ENCODE measurements around the gene FARP1. TPM values are rescaled to one million over a fixed set of nuclear protein-coding genes. Genes with fewer than 3 reads are reported as not detected.

The FARP1 gene
- total RNA-seq, 1 donor from 2014 or later, result 36.5 TPM

- no peak overlapping the region for H3K27ac ChIP-seq (ENCODE audit: low read depth, low read length)
- no peaks in the 10 kb centered on the region for H3K27me3 ChIP-seq (ENCODE audit: control insufficient read depth in 3 of 3, insufficient read depth in 3 of 3, low read length in 3 of 3)
- H3K4me3 ChIP-seq (ENCODE audit: low read length in 3 of 3), result no peak overlapping the region
- H3K9ac ChIP-seq (ENCODE audit: low read depth in 1 of 3, low read length in 3 of 3), result no peak overlapping the region
- H3K4me1 ChIP-seq (ENCODE audit: control insufficient read depth in 3 of 3, insufficient read depth in 3 of 3, low read length in 3 of 3), result peaks cover 7 to 11% (median 9%) of the 10 kb centered on the region in 3 donors
- no peaks in the 10 kb centered on the region for H3K9me3 ChIP-seq (ENCODE audit: control insufficient read depth in 3 of 3, low read length in 3 of 3)
- H3K36me3 ChIP-seq (ENCODE audit: control insufficient read depth in 3 of 3, insufficient read depth in 3 of 3, low read length in 3 of 3), result peaks cover 7 to 10% (median 9%) of the 10 kb centered on the region in 3 donors
Observed at GRCh38 chr13:98444381-98444780, 301.5 kb downstream of the FARP1 start.

GRCh38 chr13:98445340-98446233 lies 302.7 kb downstream of the FARP1 start:
- Histone ChIP-seq H3K9ac (ENCODE audit: low read depth in 1 of 3, low read length in 3 of 3) (peak overlapping the region; percentile 14 to 20 (median 17)), H3K4me1 (ENCODE audit: control insufficient read depth in 3 of 3, insufficient read depth in 3 of 3, low read length in 3 of 3) (peaks cover 14 to 20% (median 15%) of the 10 kb centered on the region in 3 donors), H3K36me3 (ENCODE audit: control insufficient read depth in 3 of 3, insufficient read depth in 3 of 3, low read length in 3 of 3) (peaks cover 7 to 10% (median 10%) of the 10 kb centered on the region in 3 donors), H3K27ac (ENCODE audit: low read depth, low read length) (no peak overlapping the region), H3K27me3 (ENCODE audit: control insufficient read depth in 3 of 3, insufficient read depth in 3 of 3, low read length in 3 of 3) (no peaks in the 10 kb centered on the region), H3K4me3 (ENCODE audit: low read length in 3 of 3) (peak overlapping the region in 1 of 3 donors; percentile 35), H3K9me3 (ENCODE audit: control insufficient read depth in 3 of 3, low read length in 3 of 3) (no peaks in the 10 kb centered on the region)

DNA sequence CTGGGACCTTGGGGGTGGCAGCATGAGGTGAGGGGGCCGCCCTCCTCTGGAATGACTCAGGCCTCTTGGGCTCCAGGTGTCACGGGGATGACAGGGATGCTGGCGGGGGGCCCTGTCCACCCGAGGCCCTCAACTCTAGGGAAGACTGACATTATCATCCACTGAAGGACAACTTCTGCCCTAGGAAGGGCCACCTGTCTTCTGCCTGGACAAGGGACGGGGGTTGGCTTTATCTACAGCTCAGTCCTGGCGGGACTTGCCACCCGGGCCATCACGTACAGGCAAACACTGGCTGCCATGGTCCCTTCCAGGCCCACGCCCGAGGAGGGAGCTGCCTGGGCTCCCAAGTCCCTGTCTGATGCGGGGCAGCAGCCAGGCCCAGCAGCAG lies 303.3 kb downstream of the FARP1 start:
- H3K4me1 ChIP-seq (ENCODE audit: control insufficient read depth in 3 of 3, insufficient read depth in 3 of 3, low read length in 3 of 3), result peaks cover 16 to 26% (median 19%) of the 10 kb centered on the region in 3 donors
- H3K36me3 ChIP-seq (ENCODE audit: control insufficient read depth in 3 of 3, insufficient read depth in 3 of 3, low read length in 3 of 3), result peaks cover 3 to 10% (median 10%) of the 10 kb centered on the region in 3 donors
- no peaks in the 10 kb centered on the region for H3K9me3 ChIP-seq (ENCODE audit: control insufficient read depth in 3 of 3, low read length in 3 of 3)
- H3K9ac ChIP-seq (ENCODE audit: low read depth in 1 of 3, low read length in 3 of 3), result no peak overlapping the region
- H3K27ac ChIP-seq (ENCODE audit: low read depth, low read length), result no peak overlapping the region
- no peaks in the 10 kb centered on the region for H3K27me3 ChIP-seq (ENCODE audit: control insufficient read depth in 3 of 3, insufficient read depth in 3 of 3, low read length in 3 of 3)
- no peak overlapping the region for H3K4me3 ChIP-seq (ENCODE audit: low read length in 3 of 3)

- Histone ChIP-seq H3K4me1 (ENCODE audit: control insufficient read depth in 3 of 3, insufficient read depth in 3 of 3, low read length in 3 of 3) (peaks cover 22 to 34% (median 24%) of the 10 kb centered on the region in 3 donors), H3K4me3 (ENCODE audit: low read length in 3 of 3) (no peak overlapping the region), H3K27ac (ENCODE audit: low read depth, low read length) (no peak overlapping the region), H3K9me3 (ENCODE audit: control insufficient read depth in 3 of 3, low read length in 3 of 3) (no peaks in the 10 kb centered on the region), H3K36me3 (ENCODE audit: control insufficient read depth in 3 of 3, insufficient read depth in 3 of 3, low read length in 3 of 3) (peaks cover 8 to 15% (median 10%) of the 10 kb centered on the region in 3 donors), H3K9ac (ENCODE audit: low read depth in 1 of 3, low read length in 3 of 3) (no peak overlapping the region), H3K27me3 (ENCODE audit: control insufficient read depth in 3 of 3, insufficient read depth in 3 of 3, low read length in 3 of 3) (no peaks in the 10 kb centered on the region)
Observed at GRCh38 chr13:98447130-98447529, 304.2 kb downstream of the FARP1 start.

DNA sequence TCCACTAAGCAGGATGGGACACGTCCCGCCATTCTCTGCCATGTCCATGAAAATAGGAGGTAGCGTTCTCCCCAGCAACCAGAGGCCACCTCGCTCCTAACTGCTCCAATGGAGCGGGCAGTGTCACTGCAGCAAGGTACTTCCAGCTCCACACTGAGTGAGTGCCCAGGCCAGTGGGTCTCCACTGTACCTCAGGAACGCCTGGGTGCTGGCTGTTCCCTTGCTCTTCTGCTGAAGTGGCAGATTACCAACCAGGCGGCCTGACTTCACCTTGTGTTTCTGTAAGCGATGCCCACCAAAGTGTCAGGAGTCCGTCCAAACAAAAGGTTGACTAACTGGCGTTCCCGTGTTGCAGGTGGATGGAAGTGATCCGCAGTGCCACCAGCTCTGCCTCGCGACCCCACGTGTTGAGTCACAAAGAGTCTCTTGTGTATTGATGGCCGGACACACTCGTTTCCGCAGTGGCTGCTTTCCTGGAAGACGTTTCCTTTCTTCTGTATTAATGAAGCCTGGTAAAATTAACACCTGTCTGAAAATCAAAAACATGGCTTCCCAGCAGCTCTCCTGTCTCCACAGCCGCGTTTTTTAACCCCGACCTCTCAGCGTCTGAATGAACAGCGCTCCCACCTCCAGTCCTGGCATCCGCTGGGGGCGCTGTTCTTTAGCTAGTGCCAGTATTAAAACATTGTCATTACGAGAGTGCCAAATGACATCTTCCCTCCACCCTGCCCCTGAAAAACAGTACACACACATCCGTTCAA lies 305.2 kb downstream of the FARP1 start:
- Histone ChIP-seq H3K4me3 (ENCODE audit: low read length in 3 of 3) (no peak overlapping the region), H3K9me3 (ENCODE audit: control insufficient read depth in 3 of 3, low read length in 3 of 3) (no peaks in the 10 kb centered on the region), H3K9ac (ENCODE audit: low read depth in 1 of 3, low read length in 3 of 3) (no peak overlapping the region), H3K27me3 (ENCODE audit: control insufficient read depth in 3 of 3, insufficient read depth in 3 of 3, low read length in 3 of 3) (no peaks in the 10 kb centered on the region), H3K36me3 (ENCODE audit: control insufficient read depth in 3 of 3, insufficient read depth in 3 of 3, low read length in 3 of 3) (peaks cover 8 to 21% (median 13%) of the 10 kb centered on the region in 3 donors), H3K4me1 (ENCODE audit: control insufficient read depth in 3 of 3, insufficient read depth in 3 of 3, low read length in 3 of 3) (peaks cover 22 to 34% (median 24%) of the 10 kb centered on the region in 3 donors), H3K27ac (ENCODE audit: low read depth, low read length) (no peak overlapping the region)

DNA sequence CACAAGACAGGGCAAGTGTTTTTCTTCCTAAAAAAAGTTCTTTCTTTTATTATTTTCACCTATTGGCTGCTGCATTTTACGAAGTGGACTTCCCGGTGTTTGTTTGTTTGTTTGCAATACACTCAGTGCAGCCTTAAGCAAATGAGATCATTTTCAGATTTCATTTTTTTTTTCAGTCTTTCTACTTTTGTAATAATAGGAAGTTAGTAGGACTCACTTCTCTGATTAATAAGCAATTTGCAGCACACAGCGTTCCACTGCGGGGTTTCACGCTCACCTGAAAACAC lies 305.7 kb downstream of the FARP1 start:
- Histone ChIP-seq H3K4me3 (ENCODE audit: low read length in 3 of 3) (no peak overlapping the region), H3K27me3 (ENCODE audit: control insufficient read depth in 3 of 3, insufficient read depth in 3 of 3, low read length in 3 of 3) (no peaks in the 10 kb centered on the region), H3K9ac (ENCODE audit: low read depth in 1 of 3, low read length in 3 of 3) (no peak overlapping the region), H3K27ac (ENCODE audit: low read depth, low read length) (no peak overlapping the region), H3K4me1 (ENCODE audit: control insufficient read depth in 3 of 3, insufficient read depth in 3 of 3, low read length in 3 of 3) (peaks cover 22 to 34% (median 24%) of the 10 kb centered on the region in 3 donors), H3K9me3 (ENCODE audit: control insufficient read depth in 3 of 3, low read length in 3 of 3) (no peaks in the 10 kb centered on the region), H3K36me3 (ENCODE audit: control insufficient read depth in 3 of 3, insufficient read depth in 3 of 3, low read length in 3 of 3) (peaks cover 8 to 21% (median 13%) of the 10 kb centered on the region in 3 donors)

DNA sequence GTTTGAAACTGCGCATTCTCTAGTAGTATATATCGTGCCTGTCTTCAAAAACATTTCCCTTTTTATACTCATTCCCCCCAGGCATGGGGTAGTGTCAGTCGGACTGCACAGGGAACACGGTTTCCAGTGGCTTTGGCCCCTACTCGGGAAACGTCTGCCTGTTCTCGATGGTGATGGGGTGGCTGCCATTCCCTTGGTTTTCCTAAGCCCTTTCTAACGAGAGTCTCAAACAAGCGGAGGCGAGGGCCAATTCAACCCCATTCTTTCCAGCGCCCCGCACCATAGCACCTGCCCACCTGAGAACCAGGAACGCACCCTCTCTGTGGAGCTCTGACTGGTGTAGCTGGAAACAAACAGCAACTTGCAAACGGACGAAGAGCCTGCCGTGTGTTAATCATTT lies 306.4 kb downstream of the FARP1 start:
- Histone ChIP-seq H3K4me1 (ENCODE audit: control insufficient read depth in 3 of 3, insufficient read depth in 3 of 3, low read length in 3 of 3) (peaks cover 25 to 35% (median 27%) of the 10 kb centered on the region in 3 donors), H3K9me3 (ENCODE audit: control insufficient read depth in 3 of 3, low read length in 3 of 3) (no peaks in the 10 kb centered on the region)

GRCh38 chr13:98450026-98450425 lies 307.1 kb downstream of the FARP1 start:
- peak overlapping the region in 1 of 3 donors; percentile 42 for H3K9ac ChIP-seq (ENCODE audit: low read depth in 1 of 3, low read length in 3 of 3)
- H3K9me3 ChIP-seq (ENCODE audit: control insufficient read depth in 3 of 3, low read length in 3 of 3), result no peaks in the 10 kb centered on the region
- H3K4me3 ChIP-seq (ENCODE audit: low read length in 3 of 3), result no peak overlapping the region
- no peaks in the 10 kb centered on the region for H3K27me3 ChIP-seq (ENCODE audit: control insufficient read depth in 3 of 3, insufficient read depth in 3 of 3, low read length in 3 of 3)
- peaks cover 30 to 40% (median 33%) of the 10 kb centered on the region in 3 donors for H3K4me1 ChIP-seq (ENCODE audit: control insufficient read depth in 3 of 3, insufficient read depth in 3 of 3, low read length in 3 of 3)
- peaks cover 8 to 21% (median 13%) of the 10 kb centered on the region in 3 donors for H3K36me3 ChIP-seq (ENCODE audit: control insufficient read depth in 3 of 3, insufficient read depth in 3 of 3, low read length in 3 of 3)
- no peak overlapping the region for H3K27ac ChIP-seq (ENCODE audit: low read depth, low read length)

More for the DNA sequence above, 306.4 kb downstream of the FARP1 start:
- Histone ChIP-seq H3K9ac (ENCODE audit: low read depth in 1 of 3, low read length in 3 of 3) (no peak overlapping the region), H3K27ac (ENCODE audit: low read depth, low read length) (no peak overlapping the region), H3K4me3 (ENCODE audit: low read length in 3 of 3) (no peak overlapping the region), H3K27me3 (ENCODE audit: control insufficient read depth in 3 of 3, insufficient read depth in 3 of 3, low read length in 3 of 3) (no peaks in the 10 kb centered on the region), H3K36me3 (ENCODE audit: control insufficient read depth in 3 of 3, insufficient read depth in 3 of 3, low read length in 3 of 3) (peaks cover 8 to 21% (median 13%) of the 10 kb centered on the region in 3 donors)

- Histone ChIP-seq H3K4me1 (ENCODE audit: control insufficient read depth in 3 of 3, insufficient read depth in 3 of 3, low read length in 3 of 3) (peaks cover 24 to 34% (median 27%) of the 10 kb centered on the region in 3 donors), H3K36me3 (ENCODE audit: control insufficient read depth in 3 of 3, insufficient read depth in 3 of 3, low read length in 3 of 3) (peaks cover 8 to 21% (median 13%) of the 10 kb centered on the region in 3 donors), H3K9ac (ENCODE audit: low read depth in 1 of 3, low read length in 3 of 3) (peak overlapping the region in 1 of 3 donors; percentile 42)
Observed at GRCh38 chr13:98450539-98451111, 307.7 kb downstream of the FARP1 start.

More at GRCh38 chr13:98450539-98451111, 307.7 kb downstream of the FARP1 start:
- Histone ChIP-seq H3K27me3 (ENCODE audit: control insufficient read depth in 3 of 3, insufficient read depth in 3 of 3, low read length in 3 of 3) (no peaks in the 10 kb centered on the region), H3K27ac (ENCODE audit: low read depth, low read length) (no peak overlapping the region), H3K9me3 (ENCODE audit: control insufficient read depth in 3 of 3, low read length in 3 of 3) (no peaks in the 10 kb centered on the region), H3K4me3 (ENCODE audit: low read length in 3 of 3) (peak overlapping the region in 1 of 3 donors; percentile 17)
